DMS 273 (cell line): ENCODE data around the gene ERAS.
"Not testable (repeated sequence)": the region's sequence is repeated elsewhere in the genome, so short reads cannot be mapped to it uniquely, and the experiment has no call there.

Source experiments
- DNase-seq: peaks from one replicate; lab custom pipeline; 2025; ENCODE audit not compliant: unreplicated experiment; lab: John Stamatoyannopoulos, UW

Gene ERAS

DNA sequence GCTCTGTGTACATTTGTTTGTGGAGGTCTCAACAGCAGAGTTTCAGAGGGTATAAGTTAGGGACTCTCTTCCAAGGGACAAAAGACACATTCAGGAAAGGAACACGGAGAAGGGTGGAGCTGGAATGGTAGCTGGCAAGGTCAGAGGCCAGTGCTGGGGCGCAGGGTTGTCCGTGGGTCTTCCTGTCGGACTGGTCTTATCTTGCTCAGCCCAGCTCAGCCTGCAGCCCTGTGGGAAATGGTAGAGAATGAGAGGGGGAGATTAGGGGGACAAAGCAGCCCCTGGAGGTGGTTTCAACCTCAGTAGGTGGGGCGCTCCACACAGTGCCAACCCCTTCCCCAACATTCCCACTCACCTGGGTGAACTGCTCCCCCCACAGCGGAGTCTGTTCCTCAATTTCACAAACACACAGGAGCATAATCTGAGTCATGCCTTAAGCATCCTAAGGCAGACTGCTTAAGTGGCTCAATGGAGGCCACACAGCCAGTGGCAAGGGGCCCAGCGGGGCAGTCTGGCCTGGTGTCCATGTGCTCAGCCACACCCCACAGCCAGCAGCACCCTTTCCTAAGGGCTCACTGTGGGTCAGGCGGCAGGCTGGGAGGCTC, 31.3 kb upstream of the ERAS start:
- DNase-seq: no peak

DNA sequence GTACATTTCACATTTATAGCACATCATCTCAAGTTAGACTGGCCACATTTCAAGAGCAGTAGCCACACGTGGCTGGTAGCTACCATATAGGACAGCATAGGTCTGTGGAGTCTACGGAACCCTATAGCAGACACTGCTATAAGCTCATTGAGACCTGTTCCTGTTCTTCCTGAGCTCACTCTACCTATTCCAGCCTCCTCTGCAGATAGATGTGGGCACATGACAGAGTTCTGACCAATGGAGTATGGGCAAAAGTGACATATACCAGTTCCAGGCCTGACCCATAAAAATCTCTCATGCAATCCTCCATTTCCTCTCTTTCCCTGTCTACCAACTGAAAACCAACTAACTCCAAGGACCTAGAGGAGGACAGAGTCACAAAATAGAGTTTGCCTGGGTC, 28.0 kb upstream of the ERAS start:
- no peak for DNase-seq

DNA sequence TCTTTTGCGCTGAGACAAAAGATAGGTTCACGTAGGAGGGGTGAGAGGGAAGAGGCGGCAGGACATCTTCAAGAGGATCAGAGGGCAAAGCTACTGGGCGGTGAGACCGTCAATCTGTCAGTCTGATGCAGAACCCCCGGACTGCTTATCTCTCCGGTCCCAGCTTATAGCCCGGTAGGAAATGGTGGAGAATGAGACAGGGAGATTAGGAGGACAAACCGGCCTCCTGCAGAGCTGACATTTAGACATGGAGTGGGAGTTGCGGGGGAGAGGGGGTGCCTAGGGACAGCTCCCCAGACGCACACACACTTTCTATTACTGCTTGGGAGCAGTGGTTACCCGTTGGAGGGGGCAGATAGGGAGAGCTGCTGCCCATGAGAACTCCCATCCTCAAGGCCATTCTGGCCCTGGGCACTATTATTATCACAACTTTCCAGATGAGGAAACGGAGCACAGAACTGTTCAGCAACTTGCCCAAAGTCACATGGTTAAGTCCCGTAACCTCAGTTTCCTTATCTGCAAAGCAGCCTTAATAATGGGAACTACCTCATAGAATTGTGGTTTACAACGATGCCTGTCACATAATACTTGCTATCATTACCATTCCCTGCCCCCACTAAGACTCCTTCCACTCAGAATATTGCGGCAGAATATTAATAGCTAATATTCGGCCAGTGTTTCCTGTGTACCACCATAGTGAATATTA, 25.6 kb upstream of the ERAS start:
- no peak for DNase-seq

DNA sequence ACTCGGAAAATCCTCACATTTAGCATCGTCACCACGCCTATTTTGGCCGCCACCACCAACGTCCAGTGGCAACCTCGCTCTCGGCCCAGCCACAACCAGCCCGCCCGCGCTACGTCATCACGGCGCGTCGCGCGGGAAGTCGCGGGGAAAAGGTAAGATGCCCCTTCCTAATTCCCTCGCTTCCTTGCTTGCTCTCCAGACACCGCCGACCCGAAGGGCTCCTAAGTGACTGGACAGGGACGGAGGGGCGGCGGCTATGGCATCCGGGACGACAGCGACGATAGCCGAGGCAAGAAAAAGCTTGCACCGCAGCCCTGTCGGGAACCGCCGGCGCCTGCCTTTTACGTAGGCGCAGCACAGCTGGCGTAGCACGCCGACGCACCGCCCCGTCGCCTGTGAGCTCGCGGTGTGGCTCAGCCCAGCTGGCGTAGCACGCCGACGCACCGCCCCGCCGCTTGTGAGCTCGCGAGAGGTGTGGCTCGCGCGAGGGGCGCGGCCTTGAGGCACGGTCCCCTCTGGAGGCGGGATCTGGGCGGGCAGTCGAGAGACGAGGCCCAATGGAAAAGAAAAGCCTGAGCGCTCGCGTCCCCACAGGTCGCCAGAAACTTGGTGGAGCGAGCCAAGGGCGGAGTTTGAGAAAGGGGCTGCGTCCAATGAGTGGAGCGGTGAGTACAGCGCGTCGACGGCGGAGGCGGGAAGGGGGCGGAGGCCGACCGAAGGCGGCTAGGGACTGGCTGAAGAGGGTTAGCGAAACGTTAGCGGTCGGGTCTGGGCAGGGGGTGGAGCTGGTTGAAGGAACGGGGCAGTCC, 24.8 kb upstream of the ERAS start, which contains the start of gene HDAC6:
HDAC6 (plus strand) TSS at position 788 of the 809 bp plus-strand sequence. CDS start 626 bp downstream, outside the sequence.
- DNase-seq: peak; percentile 99

DNA sequence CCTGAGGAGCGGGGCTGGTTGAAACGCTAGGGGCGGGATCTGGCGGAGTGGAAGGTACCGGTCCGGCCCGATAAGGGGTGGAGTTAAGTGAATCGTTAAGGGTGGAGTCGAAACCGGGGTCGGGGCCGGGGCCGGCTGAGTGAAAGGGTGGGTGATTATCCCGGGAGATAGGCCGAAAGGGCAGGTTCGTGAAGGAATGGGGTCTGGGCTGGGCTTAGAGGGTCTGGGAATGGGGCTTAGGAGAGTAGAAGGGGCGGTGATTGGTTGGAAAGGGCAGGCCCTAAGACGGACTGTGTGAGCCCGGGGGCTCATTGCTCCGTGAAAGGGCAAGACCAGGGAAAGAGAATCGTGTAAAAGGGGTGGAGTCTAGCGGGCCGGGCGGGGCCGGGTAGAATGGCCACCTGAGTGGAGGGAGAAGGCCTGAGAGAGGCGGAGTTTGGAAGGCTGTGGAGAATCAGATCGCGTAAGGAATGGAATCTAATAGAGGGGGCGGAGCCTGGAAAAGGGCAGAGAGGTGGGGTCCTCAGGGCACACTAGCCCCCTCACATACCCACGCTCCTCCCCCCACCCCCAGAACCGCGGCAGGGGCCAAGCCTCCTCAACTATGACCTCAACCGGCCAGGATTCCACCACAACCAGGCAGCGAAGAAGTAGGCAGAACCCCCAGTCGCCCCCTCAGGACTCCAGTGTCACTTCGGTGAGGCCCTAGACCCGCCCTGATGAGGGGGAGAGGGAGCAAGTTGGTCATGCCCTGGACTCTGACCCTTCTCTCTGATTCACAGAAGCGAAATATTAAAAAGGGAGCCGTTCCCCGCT, 24.0 kb upstream of the ERAS start:
- DNase-seq: peak; percentile 91

DNA sequence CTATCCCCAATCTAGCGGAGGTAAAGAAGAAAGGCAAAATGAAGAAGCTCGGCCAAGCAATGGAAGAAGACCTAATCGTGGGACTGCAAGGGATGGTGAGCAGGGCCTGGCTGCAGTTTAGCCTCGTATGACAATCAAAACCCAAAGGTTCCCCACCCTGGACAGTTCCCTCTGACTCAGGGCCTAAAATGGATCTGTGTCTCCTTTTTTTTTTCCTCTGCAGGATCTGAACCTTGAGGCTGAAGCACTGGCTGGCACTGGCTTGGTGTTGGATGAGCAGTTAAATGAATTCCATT, 23.5 kb upstream of the ERAS start:
- no peak for DNase-seq

DNA sequence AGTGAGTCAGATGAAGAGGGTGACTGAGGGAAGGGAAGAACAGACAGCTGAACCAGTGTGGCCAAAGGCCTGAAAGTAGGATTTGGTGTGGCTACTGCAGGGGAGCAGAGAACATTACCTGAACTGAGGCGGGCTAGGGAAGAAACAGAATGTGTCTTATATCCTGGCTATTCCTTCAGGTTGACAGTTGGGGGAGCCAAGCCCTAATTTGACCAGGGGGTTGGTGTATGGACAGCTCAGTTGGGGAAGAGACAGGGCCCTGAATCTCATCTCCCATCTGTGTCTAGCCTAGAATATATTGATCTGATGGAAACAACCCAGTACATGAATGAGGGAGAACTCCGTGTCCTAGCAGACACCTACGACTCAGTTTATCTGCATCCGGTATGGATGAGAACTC, 20.2 kb upstream of the ERAS start:
- DNase-seq: peak; percentile 16

DNA sequence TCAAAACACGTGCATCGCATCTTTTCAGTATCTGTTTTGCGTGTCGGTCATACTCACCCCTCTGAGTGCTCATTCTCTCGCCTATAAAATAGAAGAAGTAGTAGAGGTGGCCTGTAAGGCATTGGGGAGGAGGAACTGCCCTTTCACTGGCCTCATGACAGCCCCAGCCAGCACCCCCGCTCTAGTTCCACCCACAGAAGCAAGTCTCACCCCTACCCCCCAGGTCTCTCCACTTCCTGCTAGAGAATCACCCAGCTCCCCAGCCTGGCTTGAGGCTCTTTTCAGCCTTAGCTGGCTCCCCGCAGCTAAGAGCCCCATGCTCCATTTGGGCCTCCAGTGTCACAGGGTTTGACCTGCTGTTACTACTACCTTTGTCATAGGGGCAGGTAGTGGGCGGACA, 12.7 kb upstream of the ERAS start:
- DNase-seq: no peak

DNA sequence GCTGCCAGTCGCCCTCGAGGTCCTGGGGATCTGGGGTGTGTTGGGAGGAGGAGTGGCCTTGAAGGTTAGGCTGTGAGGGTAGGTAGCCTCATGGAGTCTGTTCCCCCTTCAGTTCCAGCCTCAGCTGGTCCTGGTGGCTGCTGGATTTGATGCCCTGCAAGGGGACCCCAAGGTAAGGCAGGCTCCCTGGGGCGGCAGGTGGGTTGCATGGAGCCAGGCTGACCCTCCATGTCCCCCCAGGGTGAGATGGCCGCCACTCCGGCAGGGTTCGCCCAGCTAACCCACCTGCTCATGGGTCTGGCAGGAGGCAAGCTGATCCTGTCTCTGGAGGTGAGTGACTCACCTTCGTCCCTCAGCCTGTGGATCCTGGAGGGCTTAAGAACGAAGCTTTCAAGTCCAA, 11.6 kb upstream of the ERAS start:
- DNase-seq: no peak

DNA sequence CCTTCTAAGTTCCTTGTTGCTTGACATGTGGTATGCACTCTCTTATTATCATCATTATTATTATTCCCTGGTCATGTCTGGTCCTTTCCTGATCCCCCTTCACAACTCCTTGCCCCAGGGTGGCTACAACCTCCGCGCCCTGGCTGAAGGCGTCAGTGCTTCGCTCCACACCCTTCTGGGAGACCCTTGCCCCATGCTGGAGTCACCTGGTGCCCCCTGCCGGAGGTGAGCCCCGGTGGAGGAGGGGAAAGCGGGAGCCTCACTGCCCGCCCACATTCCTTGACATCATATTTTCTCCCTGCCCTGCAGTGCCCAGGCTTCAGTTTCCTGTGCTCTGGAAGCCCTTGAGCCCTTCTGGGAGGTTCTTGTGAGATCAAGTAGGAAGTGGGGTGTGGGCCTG, 11.0 kb upstream of the ERAS start:
- DNase-seq: no peak

DNA sequence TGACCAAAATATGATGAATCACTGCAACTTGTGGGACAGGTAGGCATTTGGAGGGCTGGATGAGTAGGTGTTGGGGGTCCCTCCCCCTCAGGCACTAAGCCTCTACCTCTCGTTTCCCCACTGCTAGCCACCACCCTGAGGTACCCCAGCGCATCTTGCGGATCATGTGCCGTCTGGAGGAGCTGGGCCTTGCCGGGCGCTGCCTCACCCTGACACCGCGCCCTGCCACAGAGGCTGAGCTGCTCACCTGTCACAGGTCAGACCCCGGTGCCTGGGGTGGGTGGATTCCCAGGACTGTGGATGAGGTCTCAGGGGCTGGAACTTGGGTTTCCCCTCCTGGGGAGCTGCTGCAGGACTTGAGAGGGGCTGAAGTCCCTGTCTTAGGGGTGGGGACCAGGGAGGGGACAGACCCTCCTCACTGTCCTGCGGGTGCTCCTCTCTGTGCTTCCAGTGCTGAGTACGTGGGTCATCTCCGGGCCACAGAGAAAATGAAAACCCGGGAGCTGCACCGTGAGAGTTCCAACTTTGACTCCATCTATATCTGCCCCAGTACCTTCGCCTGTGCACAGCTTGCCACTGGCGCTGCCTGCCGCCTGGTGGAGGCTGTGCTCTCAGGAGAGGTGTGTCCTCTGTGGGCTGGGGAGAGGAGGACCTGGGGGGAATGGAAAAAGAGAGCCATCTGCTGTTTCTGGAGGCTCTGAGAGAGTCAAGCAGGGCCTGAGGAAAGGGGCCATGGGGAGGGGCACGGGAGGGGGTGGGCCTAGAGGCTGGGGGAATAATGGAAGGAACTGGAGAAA, 10.1 kb upstream of the ERAS start:
- peak; percentile 30 for DNase-seq

DNA sequence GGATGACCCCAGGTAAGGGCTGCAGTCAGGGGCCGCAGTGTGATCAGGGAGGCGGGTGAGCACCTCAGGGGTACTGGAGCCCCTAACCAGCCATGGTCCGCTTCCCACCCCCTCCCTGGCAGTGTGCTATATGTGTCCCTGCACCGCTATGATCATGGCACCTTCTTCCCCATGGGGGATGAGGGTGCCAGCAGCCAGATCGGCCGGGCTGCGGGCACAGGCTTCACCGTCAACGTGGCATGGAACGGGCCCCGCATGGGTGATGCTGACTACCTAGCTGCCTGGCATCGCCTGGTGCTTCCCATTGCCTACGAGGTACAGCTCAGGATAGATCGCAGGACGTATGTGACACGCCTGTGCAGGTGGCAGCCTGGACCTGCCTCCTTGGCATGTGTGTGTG, 8.2 kb upstream of the ERAS start:
- DNase-seq: no peak

DNA sequence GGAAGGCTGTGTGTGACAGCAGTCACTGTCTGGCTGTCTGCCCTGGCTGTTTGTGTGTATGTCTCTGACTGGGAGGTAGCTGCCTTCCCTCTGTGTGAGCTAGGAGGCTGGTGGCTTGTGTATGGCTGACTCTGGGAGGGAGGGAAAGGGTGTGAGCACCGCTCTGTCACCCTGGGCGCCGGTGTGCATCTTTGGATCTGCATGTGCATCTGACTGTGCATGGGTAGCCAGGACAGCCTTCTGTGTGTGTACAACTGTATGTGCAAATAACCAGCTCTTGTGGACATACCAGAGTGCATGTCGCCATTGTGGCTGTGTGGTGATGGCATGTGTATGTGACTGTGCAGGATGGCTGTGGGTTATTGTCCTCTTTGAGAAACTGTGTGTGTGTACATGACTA, 7.4 kb upstream of the ERAS start:
- no peak for DNase-seq

DNA sequence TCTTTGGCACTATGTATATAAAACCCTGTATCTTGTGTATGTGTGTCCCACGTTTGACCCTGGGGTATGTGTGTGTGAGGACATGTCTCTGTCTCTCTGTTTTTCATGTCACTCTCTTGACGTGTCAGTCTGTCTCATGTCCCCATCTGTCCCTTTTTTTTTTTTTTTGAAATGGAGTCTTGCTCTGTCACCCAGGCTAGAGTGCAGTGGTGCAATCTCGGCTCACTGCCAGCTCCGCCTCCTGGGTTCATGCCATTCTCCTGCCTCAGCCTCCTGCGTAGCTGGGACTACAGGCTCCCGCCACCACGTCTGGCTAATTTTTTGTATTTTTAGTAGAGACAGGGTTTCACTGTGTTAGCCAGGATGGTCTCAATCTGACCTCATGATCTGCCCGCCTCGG, 6.9 kb upstream of the ERAS start:
- DNase-seq: not testable (repeated sequence)

DNA sequence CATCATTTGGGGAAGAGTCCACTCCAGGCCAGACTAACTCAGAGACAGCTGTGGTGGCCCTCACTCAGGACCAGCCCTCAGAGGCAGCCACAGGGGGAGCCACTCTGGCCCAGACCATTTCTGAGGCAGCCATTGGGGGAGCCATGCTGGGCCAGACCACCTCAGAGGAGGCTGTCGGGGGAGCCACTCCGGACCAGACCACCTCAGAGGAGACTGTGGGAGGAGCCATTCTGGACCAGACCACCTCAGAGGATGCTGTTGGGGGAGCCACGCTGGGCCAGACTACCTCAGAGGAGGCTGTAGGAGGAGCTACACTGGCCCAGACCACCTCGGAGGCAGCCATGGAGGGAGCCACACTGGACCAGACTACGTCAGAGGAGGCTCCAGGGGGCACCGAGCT, 3.3 kb upstream of the ERAS start:
- DNase-seq: no peak

DNA sequence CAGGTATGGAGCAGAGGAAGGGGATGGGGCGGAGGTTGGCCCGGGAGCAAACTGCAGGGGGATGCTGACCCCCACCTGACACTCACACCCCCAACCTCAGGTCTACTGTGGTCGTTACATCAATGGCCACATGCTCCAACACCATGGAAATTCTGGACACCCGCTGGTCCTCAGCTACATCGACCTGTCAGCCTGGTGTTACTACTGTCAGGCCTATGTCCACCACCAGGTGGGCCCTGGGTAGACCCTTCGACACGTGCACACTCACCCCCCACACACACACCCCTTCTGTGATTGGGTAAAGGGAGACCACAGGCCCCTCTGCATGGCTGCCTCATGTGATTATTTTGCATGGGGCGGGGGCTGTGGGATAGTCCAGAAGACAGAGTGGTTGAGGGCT, 2.2 kb upstream of the ERAS start:
- no peak for DNase-seq

DNA sequence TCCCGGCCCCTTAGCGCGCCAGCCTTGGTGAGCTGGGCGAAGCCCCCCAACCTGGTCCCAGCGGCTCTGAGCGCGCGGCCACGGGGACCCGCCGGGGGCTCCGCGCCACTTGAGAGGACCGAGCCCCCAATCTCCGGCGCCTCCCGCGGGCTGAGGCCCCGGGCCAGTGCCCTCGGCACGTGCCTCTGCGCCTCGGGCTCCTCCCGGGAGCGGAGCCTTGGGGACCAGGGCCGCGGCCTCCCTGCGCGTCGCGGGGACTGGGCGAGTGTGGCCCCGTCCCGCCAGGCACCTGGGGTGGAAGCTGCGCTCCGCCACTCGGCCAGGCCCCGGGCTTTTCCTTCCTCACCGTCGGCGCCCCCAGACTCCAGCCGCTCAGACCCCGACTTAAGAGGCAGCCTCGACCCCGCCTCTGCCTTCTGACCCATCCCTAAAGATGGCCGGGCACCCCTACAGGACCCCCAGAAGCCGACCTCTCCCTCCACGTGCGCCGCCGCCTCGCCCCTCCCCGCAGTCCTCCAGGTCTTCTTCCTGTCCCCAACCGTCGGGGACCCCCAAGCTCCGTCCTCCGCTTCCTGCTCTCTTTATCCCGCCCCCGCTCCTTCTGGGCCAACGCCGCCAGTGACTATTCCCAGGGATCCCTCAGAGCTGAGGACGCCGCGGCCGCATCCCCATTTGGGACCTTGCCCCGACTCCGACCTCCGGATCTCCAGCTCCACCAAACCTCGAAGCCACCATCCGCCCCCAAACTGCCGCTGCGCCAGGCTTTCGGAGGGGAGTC, 752 bp downstream of the ERAS start:
- no peak for DNase-seq

DNA sequence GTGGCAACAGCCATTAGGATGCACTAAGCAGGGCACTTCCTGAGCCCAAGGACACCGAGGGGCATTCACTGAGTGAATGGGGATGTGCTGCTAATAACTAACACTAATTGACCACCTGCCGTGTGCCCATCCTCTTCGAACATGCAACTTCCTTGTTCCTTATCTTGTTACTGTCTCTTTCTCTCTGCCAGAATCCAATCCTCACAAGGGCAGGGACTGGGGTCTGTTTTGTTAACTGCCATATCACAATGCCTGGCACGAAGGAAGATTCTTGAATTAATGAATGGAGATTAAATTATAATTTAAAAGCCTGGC, 1.3 kb downstream of the ERAS start:
- no peak for DNase-seq

DNA sequence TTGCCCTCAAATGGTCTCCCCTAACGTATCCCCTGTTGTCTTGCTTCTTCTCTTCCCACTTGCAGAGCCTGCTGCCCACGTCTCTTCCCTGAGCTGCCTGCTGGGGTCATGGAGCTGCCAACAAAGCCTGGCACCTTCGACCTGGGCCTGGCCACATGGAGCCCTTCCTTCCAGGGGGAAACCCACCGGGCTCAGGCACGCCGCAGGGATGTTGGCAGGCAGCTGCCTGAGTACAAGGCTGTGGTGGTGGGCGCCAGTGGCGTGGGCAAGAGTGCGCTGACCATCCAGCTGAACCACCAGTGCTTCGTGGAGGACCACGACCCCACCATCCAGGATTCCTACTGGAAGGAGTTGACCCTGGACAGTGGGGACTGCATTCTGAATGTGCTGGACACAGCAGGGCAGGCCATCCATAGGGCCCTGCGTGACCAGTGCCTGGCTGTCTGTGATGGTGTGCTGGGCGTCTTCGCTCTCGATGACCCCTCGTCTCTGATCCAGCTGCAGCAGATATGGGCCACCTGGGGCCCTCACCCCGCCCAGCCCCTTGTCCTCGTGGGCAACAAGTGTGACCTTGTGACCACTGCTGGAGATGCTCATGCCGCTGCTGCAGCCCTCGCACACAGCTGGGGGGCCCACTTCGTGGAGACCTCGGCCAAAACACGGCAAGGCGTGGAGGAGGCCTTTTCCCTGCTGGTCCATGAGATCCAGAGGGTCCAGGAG, 2.9 kb downstream of the ERAS start:
- no peak for DNase-seq
